NCI-H524 treated with DMSO at 0.1 percent for 48 hours (cell line): Measurements from ENCODE around the gene CTNNA3.

Experiments used
- DNase-seq: peaks from one replicate; lab custom pipeline; 2025; lab: John Stamatoyannopoulos, UW

The CTNNA3 gene

GRCh38 chr10:66642217-66642616, 1053.8 kb downstream of the CTNNA3 start:
- no peak for DNase-seq

DNA sequence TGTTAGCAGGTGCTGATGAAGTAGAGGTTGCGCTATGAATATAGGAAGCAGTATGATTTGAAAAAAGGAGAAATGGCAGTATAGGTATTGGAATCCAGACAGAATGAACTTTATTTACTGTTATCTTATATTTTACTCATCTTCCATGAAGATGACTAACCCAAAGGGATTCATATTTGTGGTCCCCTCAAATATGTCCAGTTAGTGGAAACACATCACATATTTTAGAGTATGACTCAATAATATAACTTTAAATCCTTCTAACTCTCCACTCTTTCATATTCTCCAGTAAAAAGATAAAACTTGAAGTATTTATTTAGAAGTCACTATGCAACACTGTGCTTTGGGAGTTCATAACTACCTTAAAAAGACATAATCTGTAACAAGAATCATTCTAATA, 1056.6 kb downstream of the CTNNA3 start:
- no peak for DNase-seq

- DNase-seq = no peak
These were observed 1058.5 kb downstream of the CTNNA3 start for GRCh38 chr10:66637273-66638036.

DNA sequence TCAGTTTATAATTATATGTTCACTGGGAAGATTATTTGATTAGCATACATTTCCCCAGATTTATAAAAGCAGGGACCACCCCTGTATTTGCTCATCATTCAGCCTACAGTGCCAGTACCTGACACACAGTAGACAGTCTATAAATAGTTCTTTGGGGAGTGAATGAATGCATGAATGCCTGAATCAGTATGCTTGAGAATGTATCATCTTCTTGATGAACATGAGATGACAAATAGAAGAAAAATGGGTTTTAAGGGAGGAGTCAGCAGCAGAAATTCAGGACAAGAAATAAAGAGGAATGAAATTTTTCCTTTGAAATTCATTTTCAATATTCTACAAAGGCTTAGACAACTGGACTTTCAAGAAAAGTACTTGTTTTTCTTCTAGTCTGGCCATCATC, 1066.0 kb downstream of the CTNNA3 start:
- DNase-seq = no peak

GRCh38 chr10:66627156-66627555, 1068.8 kb downstream of the CTNNA3 start:
- DNase-seq = peak; percentile 0

GRCh38 chr10:66625709-66626590, 1070.0 kb downstream of the CTNNA3 start:
- DNase-seq = no peak

GRCh38 chr10:66622050-66622449, 1073.9 kb downstream of the CTNNA3 start:
- DNase-seq = no peak

- no peak for DNase-seq
These were observed 1091.8 kb downstream of the CTNNA3 start for GRCh38 chr10:66604195-66604594.

DNA sequence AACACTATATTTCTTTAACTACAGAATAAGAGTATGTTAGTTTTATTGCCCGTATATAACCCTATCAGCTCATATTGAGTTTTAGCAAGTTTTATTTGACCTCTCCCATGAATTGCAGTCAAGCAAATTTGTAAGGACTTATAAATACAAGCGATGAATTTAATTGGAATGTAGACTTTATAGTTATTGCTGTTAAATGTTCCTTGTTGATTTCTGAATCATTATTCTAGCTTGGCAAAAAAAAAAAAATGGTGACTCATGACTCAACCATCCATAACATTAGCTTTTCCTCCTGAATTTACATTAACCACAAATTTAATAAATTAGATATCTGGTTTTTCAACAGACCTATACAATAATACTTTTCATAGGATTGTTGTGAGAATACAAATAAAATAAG, 1104.1 kb downstream of the CTNNA3 start:
- DNase-seq = no peak

DNA sequence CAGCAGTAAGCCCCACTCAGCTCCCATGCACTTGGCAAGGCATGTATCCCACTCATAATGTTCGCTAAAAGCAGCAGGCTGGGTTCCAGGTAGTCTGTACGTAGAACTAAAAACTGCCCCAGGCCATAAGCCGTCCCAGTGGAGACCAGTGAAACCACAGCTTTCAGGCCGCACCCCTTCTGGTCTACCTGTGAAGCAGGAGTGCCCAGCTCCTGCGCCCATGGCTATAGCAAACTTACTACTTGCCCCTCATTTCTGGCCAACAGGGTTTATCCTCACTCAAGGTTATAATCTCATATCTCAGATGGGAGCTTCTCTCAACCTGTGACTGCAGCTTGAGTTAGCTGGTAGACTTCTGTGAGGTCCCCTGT, 1108.3 kb downstream of the CTNNA3 start:
- DNase-seq = no peak

DNA sequence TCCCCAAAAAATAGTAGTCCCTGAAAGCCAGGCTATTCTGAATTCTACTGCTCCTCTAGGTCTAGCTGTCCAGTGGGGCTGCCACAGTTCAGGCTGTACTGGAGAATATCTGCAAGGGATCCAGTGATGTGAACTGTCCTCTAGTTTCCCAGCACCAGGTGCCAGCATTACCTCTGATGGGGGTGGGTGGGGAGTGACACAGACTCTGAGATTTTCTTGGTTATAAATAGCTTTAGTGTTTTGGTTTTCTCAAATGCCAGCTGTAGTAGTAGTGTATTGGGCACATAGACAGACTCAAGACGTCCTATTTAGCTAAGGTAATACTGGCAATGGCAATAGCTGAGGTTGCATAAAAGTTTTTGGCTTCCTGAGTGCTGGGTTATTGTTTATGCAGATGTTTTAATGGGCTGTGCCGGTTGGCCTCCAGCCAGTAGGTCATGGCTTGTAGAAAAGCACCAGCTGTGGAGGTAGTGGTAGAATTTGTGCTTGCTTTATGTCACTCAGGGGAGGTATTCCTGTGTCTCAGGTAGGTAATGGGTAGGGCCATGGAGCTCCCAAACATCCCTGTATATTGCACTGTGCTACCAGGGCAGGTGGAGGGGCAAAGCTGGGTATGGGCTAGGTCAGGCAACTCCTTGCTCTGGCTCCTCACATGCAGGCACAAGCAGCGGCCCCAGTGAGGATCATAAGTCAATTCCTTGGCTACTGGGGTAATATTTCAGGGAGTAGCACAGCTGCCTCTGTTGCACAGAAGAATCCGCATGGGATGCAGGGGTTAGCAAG, 1108.9 kb downstream of the CTNNA3 start:
- DNase-seq = no peak

DNA sequence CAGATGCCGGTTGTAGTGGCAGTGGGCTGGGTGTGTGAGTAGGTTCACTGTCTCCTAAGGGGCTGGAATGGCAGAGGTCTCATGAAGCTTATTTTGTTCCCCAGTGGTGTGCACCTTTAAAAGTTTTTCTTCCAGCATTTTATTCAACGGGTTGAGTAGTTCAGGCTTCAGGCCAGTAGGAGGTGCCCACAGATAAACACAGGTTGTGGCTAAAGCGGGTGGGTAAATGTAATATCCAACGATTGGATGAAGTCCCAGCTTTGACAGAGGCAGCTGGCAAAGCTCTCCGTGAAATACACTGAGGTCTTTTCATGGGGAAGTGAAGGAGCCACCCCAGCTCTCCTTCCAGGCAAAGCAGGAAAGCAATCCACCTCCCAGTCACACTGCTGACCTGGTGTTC, 1109.9 kb downstream of the CTNNA3 start:
- no peak for DNase-seq

- DNase-seq = no peak
These were observed 1120.6 kb downstream of the CTNNA3 start for GRCh38 chr10:66575251-66575855.

DNA sequence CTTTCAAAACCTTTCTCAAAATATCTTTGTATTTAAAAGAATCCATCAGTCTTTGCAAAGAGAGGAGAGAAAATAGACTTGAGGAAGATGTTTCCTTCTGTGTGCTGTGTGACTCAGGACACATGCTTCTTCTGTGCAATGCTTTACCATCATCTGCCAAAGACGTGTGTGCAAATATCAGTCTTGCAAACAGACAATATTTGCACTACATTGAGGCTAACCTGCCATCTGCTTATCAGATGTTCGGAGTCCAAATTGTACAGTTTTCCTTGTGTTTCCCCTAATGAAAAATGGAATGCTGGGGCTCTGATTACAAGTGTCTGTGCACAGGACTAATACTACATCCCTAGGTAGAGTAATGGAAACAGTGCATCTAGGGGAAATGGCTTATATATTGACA, 1123.3 kb downstream of the CTNNA3 start:
- no peak for DNase-seq

DNA sequence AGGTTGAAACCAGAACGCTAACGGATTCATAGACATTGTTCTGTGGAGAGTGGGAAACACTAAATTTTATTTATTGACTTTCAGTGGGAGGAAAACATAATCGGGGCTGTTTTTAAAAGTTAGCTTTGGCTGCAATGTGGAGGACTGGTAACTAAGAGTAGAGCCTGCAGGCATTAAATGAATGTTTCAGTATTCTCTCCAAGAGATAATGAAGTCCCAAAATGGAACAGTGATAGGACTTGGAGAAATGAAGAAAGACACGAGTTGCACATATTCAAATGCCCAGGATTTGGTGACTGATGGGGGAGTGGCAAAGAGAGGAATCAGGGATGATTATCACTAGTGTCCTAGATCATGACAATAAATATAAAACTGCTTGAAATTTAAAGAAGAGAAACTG, 1130.0 kb downstream of the CTNNA3 start:
- no peak for DNase-seq

DNA sequence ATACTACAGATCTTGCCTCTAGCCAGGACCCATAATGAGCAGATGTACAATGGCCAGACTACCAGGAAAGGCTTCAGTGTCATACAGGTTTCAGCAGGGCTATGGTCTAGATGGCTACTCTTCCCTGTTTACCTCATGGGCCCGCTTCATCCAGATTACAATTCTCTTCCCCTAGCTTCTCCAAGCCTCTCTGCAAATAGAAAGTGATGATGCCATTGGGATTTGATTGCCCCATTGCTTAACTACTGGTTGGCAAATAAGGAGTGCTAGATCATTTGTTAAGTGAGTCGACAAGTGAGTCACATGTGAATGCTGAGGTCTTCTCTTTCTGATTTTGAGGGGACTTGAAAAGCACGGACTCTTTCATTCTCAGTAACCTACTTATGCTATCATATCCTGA, 1131.7 kb downstream of the CTNNA3 start:
- no peak for DNase-seq

GRCh38 chr10:66555061-66555460, 1140.9 kb downstream of the CTNNA3 start:
- no peak for DNase-seq

DNA sequence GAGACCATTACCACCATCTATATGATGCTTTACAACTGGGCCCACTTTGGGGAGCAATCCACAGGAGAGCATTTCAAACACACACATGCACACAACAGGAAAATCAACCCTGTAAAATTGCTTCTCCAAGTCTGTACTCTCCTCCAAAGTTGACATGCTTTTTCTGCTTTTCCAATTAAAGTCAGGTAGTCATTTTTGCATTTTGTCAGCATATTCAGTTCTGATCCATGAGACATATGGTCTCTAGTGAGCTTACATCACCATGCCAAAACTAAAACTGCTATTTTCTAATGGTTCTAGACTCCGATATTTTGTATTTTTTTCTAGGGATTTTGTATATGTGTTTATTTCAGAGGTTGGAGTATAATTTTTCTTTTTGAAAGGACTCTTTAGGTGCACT, 1143.7 kb downstream of the CTNNA3 start:
- no peak for DNase-seq

GRCh38 chr10:66550351-66550750, 1145.6 kb downstream of the CTNNA3 start:
- peak; percentile 5 for DNase-seq

DNA sequence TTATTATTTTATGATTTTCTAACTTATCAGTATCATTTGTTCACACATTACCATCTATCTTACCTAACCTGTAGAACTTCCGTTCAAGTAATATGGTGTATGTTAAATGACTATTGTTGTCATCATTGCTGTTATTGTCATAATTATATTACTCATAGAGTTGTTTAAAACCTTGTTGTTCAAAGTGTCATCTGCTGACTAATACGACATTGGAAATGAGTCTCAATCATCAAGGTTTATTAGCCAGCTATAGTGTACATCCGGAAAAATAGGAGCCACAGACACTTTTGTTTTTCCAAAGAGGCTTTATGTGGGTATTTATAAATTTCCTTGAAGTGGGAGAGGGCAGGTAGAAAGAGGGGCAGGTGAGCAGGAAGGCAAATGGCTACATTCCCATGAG, 1157.1 kb downstream of the CTNNA3 start:
- no peak for DNase-seq

DNA sequence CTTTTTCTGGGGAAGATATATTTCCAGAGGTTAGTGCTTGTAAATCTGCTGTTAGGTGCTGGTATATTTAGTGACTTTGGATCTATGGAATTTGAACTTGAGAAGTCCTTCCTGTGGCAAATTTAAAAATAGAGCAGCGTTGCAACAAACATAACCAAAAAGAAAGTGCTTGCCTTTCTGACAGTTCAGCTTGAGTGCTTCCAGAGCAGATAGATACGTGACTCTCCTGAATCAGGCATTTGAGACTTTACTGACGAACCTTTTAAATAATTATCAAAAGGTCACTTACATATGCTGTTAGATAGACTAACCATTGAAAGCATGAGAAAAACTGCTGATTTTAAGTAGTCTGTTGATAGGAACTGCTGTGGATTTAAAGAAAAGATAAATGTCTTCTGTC, 1157.6 kb downstream of the CTNNA3 start:
- no peak for DNase-seq

GRCh38 chr10:66537186-66537585, 1158.8 kb downstream of the CTNNA3 start:
- no peak for DNase-seq
